Astrocyte (in vitro differentiated cells and primary cell): ENCODE measurements around the gene NME3. TPM values are rescaled to one million over a fixed set of nuclear protein-coding genes. Genes with fewer than 3 reads are reported as not detected.

Source experiments
- DNase-seq: peaks from one replicate; pipeline ENCODE4 v3.0.0-alpha.2; 2010; ENCODE audit warnings: low read depth
- FAIRE-seq: peaks from 2 replicates; lab custom pipeline; 2011; peaks lifted over from hg19 to GRCh38; lab: Jason Lieb, UNC
- H2AFZ ChIP-seq: 2 replicates; pipeline ENCODE4 v1.6.0; 2012; ENCODE audit warnings: low read depth, low read length, inconsistent platforms
- H3K27ac ChIP-seq: 2 replicates; pipeline ENCODE4 v1.5.1; 2011; ENCODE audit warnings: low read depth, low read length, inconsistent platforms
- H3K27me3 ChIP-seq: 2 replicates; pipeline ENCODE4 v1.6.0; 2011; ENCODE audit warnings: low read length, inconsistent platforms; ENCODE audit not compliant: insufficient read depth
- H3K36me3 ChIP-seq: 2 replicates; pipeline ENCODE4 v1.5.1; 2011; ENCODE audit warnings: low read length, inconsistent platforms; ENCODE audit not compliant: insufficient read depth
- H3K4me1 ChIP-seq: 2 replicates; pipeline ENCODE4 v1.5.1; 2011; ENCODE audit warnings: low read length, inconsistent platforms; ENCODE audit not compliant: insufficient read depth
- H3K4me2 ChIP-seq: 2 replicates; pipeline ENCODE4 v1.6.0; 2012; ENCODE audit warnings: low read length, inconsistent platforms
- H3K4me3 ChIP-seq: 2 replicates; pipeline ENCODE4 v1.5.1; 2011; ENCODE audit warnings: low read depth, mild to moderate bottlenecking, low read length, inconsistent platforms; ENCODE audit not compliant: insufficient read depth
- H3K79me2 ChIP-seq: 2 replicates; pipeline ENCODE4 v1.6.0; 2012; ENCODE audit warnings: mild to moderate bottlenecking, low read length, inconsistent platforms; ENCODE audit not compliant: insufficient read depth
- H3K9ac ChIP-seq: 2 replicates; pipeline ENCODE4 v1.6.0; 2012; ENCODE audit warnings: mild to moderate bottlenecking, low read length, inconsistent platforms
- H3K9me3 ChIP-seq: 2 replicates; pipeline ENCODE4 v1.5.1; 2012; ENCODE audit warnings: low read depth, mild to moderate bottlenecking, low read length, inconsistent platforms; ENCODE audit not compliant: insufficient read depth
- H4K20me1 ChIP-seq: 2 replicates; pipeline ENCODE4 v1.6.0; 2012; ENCODE audit warnings: low read length, inconsistent platforms; ENCODE audit not compliant: insufficient read depth
- H3K27ac Mint-ChIP-seq: one replicate; pipeline ENCODE4 v1.8.0; 2021; ENCODE audit warnings: mild to moderate bottlenecking, mixed read lengths; ENCODE audit not compliant: unreplicated experiment
- H3K27me3 Mint-ChIP-seq: one replicate; pipeline ENCODE4 v1.8.0; 2021; ENCODE audit warnings: low read depth, mixed read lengths; ENCODE audit not compliant: unreplicated experiment
- H3K36me3 Mint-ChIP-seq: one replicate; pipeline ENCODE4 v1.8.0; 2021; ENCODE audit warnings: low read depth, mixed read lengths; ENCODE audit not compliant: unreplicated experiment
- H3K4me1 Mint-ChIP-seq: one replicate; pipeline ENCODE4 v1.8.0; 2021; ENCODE audit warnings: low read depth, mixed read lengths; ENCODE audit not compliant: unreplicated experiment
- H3K4me3 Mint-ChIP-seq: one replicate; pipeline ENCODE4 v1.8.0; 2021; ENCODE audit warnings: mild to moderate bottlenecking, moderate library complexity, mixed read lengths; ENCODE audit not compliant: unreplicated experiment
- H3K9me3 Mint-ChIP-seq: one replicate; pipeline ENCODE4 v1.8.0; 2021; ENCODE audit warnings: mild to moderate bottlenecking, mixed read lengths; ENCODE audit not compliant: unreplicated experiment
- CTCF ChIP-seq: IDR thresholded peaks from 2 replicates; pipeline ENCODE4 v1.5.1; 2011; ENCODE audit warnings: low read depth, mild to moderate bottlenecking, inconsistent platforms, low read length, moderate library complexity; ENCODE audit not compliant: insufficient read depth
- EZH2 ChIP-seq: IDR thresholded peaks from 2 replicates; pipeline ENCODE4 v1.6.1; 2012; ENCODE audit warnings: mild to moderate bottlenecking, low read length, inconsistent platforms; ENCODE audit not compliant: insufficient read depth
- total RNA-seq: library from RNA; stranded (reverse); gene quantifications from 2 replicates; pipeline ENCODE4 v1.2.1, GENCODE V29; 2021

Gene NME3
- total RNA-seq, 1 donor from 2014 or later: 36.3 TPM

DNA sequence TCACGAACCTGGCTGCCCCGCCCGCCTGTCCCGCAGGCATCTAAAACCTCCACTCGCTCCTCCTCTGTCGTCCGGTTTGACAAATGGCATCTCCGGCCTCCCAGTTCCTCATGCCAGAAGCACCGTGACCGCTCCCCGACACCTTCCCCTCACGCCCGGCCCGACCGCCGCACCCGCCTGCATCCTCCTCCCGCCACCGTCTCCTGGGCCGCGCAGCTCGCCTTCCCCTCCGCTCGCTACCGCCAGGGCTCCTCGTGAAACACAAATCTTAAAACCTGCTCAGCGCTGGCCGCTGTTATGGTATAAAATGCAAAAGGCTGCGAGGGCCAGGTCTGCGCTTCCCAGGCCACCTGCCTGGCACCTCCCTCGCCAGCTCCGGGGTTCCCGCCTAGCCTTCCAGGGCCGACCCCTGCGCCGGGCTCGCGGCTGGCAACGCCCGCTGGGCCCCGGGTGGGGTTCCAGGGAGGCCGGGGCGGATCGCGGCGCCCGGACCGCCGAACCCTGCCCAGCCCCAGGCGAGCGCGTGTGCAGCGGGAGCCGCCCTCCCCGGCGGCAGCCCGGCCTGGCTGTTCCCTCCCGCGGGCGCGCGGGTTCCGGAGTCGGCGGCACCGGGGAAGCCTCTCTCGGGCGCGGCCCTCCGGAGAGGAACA lies 10.5 kb upstream of the NME3 start:
- H3K9ac ChIP-seq: peak overlapping the region; percentile 81
- peak overlapping the region; percentile 95 for H3K27ac Mint-ChIP-seq
- H3K4me1 Mint-ChIP-seq: peaks cover 9% of the 10 kb centered on the region
- TF ChIP-seq EZH2 (no peak), CTCF (no peak)
- H3K36me3 ChIP-seq: peaks cover 2% of the 10 kb centered on the region
- peak overlapping the region; percentile 95 for H3K4me2 ChIP-seq
- no peak for DNase-seq
- peak overlapping the region; percentile 45 for H3K27ac ChIP-seq
- no peaks in the 10 kb centered on the region for H3K9me3 Mint-ChIP-seq
- H3K4me1 ChIP-seq: peaks cover 12% of the 10 kb centered on the region
- no peaks in the 10 kb centered on the region for H3K27me3 ChIP-seq
- H3K36me3 Mint-ChIP-seq: peaks cover 2% of the 10 kb centered on the region
- peak overlapping the region; percentile 94 for H3K4me3 Mint-ChIP-seq
- H3K27me3 Mint-ChIP-seq: no peaks in the 10 kb centered on the region
- no peaks in the 10 kb centered on the region for H3K9me3 ChIP-seq
- peak overlapping the region; percentile 75 for H3K4me3 ChIP-seq
- FAIRE-seq: no peak
- peaks cover 55% of the 10 kb centered on the region for H4K20me1 ChIP-seq
- H3K79me2 ChIP-seq: peaks cover 59% of the 10 kb centered on the region
- H2AFZ ChIP-seq: peak overlapping the region; percentile 32

DNA sequence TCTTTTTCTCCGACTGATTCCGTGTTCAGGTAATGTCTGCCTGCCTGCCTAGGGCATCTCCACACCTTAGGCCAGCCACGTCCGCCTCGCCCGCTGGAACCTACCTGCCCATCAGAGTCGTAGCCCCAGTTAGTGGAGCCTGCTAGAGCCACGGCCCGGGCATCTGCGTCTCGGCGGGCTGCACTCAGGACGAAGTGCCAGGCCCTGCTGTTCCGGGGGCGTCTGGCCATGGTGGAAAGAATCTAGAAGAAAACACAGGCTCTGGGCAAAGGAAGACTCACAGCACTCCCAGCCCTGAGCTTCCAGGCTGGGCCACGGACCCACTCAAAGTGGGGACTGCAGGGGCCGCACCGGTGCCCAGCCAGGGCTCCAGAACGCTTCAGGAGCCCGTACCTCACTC lies 9.9 kb upstream of the NME3 start:
- TF ChIP-seq EZH2 (no peak), CTCF (no peak)
- Histone ChIP-seq H3K4me2 (peak overlapping the region; percentile 95), H3K27ac (no peak overlapping the region), H3K9me3 (no peaks in the 10 kb centered on the region), H3K4me1 (peaks cover 12% of the 10 kb centered on the region), H3K4me3 (peak overlapping the region; percentile 75), H4K20me1 (peaks cover 48% of the 10 kb centered on the region), H2AFZ (no peak overlapping the region), H3K9ac (peak overlapping the region; percentile 81), H3K36me3 (peaks cover 2% of the 10 kb centered on the region), H3K79me2 (peaks cover 52% of the 10 kb centered on the region), H3K27me3 (no peaks in the 10 kb centered on the region)
- no peaks in the 10 kb centered on the region for H3K9me3 Mint-ChIP-seq
- no peaks in the 10 kb centered on the region for H3K27me3 Mint-ChIP-seq
- peaks cover 2% of the 10 kb centered on the region for H3K36me3 Mint-ChIP-seq
- peak overlapping the region; percentile 94 for H3K4me3 Mint-ChIP-seq
- peak overlapping the region; percentile 95 for H3K27ac Mint-ChIP-seq
- DNase-seq: no peak
- H3K4me1 Mint-ChIP-seq: peaks cover 9% of the 10 kb centered on the region
- FAIRE-seq: no peak

GRCh38 chr16:1780677-1781072 lies 9.3 kb upstream of the NME3 start:
- H4K20me1 ChIP-seq: peaks cover 43% of the 10 kb centered on the region
- Mint-ChIP-seq H3K36me3 (peaks cover 2% of the 10 kb centered on the region), H3K27me3 (no peaks in the 10 kb centered on the region), H3K4me3 (peak overlapping the region; percentile 94), H3K9me3 (no peaks in the 10 kb centered on the region), H3K27ac (peak overlapping the region; percentile 95), H3K4me1 (peaks cover 9% of the 10 kb centered on the region)
- TF ChIP-seq EZH2 (no peak), CTCF (no peak)
- H2AFZ ChIP-seq: no peak overlapping the region
- peaks cover 12% of the 10 kb centered on the region for H3K4me1 ChIP-seq
- peak overlapping the region; percentile 81 for H3K9ac ChIP-seq
- DNase-seq: no peak
- H3K4me3 ChIP-seq: no peak overlapping the region
- peak overlapping the region; percentile 95 for H3K4me2 ChIP-seq
- H3K27me3 ChIP-seq: no peaks in the 10 kb centered on the region
- H3K9me3 ChIP-seq: no peaks in the 10 kb centered on the region
- H3K36me3 ChIP-seq: peaks cover 2% of the 10 kb centered on the region
- H3K27ac ChIP-seq: no peak overlapping the region
- H3K79me2 ChIP-seq: peaks cover 47% of the 10 kb centered on the region
- no peak for FAIRE-seq
